DMS153 treated with DMSO at 0.1 percent for 48 hours (cell line): ENCODE data around the gene GRXCR2.
"Not testable (repeated sequence)": the region's sequence is repeated elsewhere in the genome, so short reads cannot be mapped to it uniquely, and the experiment has no call there.

ENCODE experiments used
- DNase-seq: peaks from one replicate; lab custom pipeline; 2025; ENCODE audit not compliant: unreplicated experiment; lab: John Stamatoyannopoulos, UW

Gene GRXCR2

GRCh38 chr5:145836241-145836640, 36.6 kb downstream of the GRXCR2 start:
- not testable (repeated sequence) for DNase-seq

DNA sequence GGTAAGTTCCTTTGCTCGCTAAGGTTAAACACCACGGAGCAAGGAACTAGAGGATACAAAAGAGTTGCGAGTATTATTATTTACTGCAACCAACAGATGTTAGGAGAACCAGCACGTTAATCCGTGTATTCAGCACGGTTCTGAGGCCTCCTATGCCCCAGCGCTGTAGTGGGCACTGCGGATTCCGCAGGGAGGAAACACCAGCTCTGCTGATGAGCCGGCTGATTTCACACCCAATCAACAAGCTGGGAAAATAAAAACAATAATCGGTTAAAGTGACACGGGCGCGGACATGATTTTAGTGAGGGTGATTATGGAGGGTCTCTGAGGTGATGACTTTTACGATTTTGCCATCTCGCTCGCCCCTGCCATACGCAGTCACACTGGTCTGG, 37.0 kb downstream of the GRXCR2 start:
- no peak for DNase-seq

- DNase-seq: peak; percentile 69
Measured at GRCh38 chr5:145834917-145835847, 37.6 kb downstream of the GRXCR2 start, which contains the start of gene PRELID2. Gene PRELID2, minus strand, starts transcription at chr5:145835342. Its CDS starts 91 bp downstream, at chr5:145835251.

DNA sequence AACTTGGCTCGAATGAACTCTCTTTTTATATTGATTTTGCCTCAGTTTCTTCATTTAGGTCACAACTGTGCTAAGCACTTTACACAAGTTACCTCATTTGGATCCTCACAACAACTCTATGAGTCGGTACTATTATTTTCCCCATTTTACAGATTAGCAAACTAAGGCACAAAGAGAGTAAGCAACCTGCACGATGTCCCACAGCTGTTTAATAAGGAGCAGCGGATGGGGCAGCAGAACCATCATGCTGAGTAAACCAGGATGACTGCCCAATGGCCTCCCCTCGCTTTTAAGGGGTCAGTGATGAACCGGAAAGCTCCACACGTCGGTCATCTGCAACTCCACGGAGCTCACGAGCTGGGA, 38.3 kb downstream of the GRXCR2 start:
- DNase-seq: no peak

DNA sequence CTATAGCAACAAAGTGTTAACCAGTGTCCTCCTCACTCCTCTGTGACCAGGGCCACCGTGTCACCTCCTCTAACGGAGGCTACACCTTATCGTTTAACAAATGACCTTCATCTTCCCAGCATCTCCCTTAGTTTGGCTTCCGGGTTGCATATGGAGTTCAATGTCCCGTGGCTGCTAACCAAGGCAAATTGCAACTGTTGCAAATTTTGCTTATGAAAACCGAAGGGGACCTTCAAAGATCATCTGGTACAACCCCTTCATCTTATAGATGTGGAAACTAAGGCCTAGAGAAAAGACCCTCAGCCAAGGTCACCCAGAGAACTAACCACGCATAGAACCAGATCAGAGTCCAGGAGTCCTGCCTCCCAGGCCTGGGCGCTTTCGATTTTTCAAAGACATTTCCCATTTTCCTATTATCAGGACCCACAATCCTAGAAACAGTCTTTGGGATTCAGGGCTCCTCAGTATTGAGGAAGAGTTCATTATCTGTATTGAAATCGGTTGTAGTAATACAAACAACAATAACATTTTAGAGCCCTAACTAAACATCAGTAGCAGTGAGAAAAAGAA, 39.1 kb downstream of the GRXCR2 start:
- no peak for DNase-seq

DNA sequence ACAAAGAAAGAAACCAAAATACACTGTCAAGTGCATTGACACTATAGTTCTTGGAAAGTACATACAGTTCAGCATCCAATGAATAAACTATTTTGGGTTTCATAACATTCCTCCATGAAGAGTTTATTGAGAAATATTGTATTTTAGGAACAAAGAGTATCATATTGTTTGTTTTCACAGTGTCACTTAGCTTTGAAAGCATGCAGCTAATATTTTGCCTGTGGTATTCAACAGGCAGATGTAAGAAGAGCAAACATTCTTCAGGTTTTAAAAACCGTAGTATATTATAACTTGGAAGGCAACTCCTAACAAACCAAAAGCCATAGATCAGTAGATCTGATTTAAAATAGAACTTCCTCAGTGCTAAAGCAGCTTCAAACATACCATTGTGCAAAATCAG, 42.2 kb downstream of the GRXCR2 start:
- no peak for DNase-seq

- no peak for DNase-seq
Measured at GRCh38 chr5:145829708-145830361, 43.0 kb downstream of the GRXCR2 start.

DNA sequence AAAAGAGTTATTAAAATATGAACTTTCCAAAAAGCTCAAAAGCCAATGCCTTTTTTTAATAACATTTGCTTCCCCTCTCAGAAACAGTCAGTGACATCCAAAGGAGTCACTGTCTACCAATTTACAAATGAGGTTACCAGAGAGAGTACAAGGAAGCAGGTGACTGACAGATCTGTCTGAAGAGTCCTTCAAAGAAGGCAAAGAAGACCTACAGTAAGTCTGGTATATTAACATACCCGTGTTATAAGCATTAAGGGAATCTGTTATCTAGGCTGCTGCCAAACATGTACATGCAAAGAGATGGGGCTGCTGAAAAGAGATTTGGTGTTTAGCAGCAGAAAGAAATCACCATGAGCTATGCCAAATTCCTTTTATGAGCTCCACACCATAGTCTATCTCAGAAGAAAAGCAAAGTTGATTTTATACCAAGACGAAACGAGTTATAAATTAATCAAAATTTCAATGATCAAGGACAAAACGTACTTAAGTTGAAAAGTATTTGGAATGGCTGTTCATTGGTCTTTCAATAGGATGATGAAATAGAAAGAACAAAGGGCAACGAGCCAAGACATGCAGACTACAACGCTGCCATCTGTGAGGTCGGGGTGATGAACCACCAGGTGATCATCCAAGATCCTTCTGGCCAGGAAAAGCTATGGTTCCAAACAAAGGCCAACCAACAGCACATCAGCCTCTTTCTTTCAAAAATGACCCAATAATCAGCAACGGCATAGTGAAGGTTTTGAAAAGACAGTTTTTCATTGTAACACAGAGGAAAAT, 45.7 kb downstream of the GRXCR2 start:
- no peak for DNase-seq

- DNase-seq: no peak
Measured at GRCh38 chr5:145825751-145826180, 47.0 kb downstream of the GRXCR2 start.

DNA sequence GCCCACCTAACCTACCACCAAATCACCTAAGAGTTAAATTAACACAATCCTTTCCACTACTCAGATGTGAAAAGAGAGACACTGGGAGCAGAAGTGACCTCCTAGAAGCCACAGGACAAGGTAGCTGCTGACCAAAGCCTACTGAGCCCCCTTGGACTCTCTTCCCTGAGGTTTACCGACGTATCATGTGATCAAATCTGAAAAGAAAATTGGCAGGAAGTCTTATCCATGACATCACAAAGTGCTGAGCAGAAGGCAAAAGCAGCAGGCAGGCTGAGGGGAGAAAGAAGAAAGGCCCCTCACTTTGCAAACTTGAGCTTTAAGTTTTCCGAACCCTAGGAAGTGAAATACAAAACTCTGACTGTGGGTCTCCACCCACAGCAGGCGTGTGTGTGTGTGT, 48.8 kb downstream of the GRXCR2 start:
- no peak for DNase-seq

DNA sequence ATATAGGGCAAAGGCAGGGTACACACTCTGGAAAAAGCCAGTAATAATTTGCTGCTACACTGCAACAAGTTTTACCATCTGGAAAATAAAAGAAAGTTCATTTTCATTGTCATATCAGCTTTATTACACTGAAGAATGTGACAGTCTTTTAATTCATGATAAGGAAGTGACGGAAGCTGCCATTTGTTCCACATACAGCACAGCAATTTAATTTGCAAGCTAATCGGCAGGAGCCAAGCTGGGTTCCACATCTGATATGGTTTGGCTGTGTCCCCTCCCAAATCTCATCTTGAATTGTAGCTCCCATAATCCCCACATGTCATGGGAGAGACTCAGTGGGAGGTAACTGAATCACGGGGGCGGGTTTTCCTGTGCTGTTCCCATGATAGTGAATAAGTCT, 54.2 kb downstream of the GRXCR2 start:
- no peak for DNase-seq

GRCh38 chr5:145812877-145813276, 59.9 kb downstream of the GRXCR2 start:
- no peak for DNase-seq

GRCh38 chr5:145811834-145812625, 60.8 kb downstream of the GRXCR2 start:
- peak; percentile 10 for DNase-seq
